HEK293T (cell line): ENCODE data around the gene IL17RE.

Source experiments
- ARNT ChIP-seq: fragments of 450-650 bp; IDR thresholded peaks from 2 replicates; pipeline ENCODE4 v1.6.1; 2017; ENCODE audit warnings: mild to moderate bottlenecking
- BHLHE40 ChIP-seq: fragments of 450-650 bp; IDR thresholded peaks from 2 replicates; pipeline ENCODE4 v1.6.1; 2016; ENCODE audit warnings: mild to moderate bottlenecking, moderate library complexity, borderline replicate concordance
- CTBP1 ChIP-seq: fragments of 450-650 bp; IDR thresholded peaks from 2 replicates; pipeline ENCODE4 v1.6.1; 2016; ENCODE audit warnings: borderline replicate concordance
- ELF4 ChIP-seq: fragments of 450-650 bp; IDR thresholded peaks from 2 replicates; pipeline ENCODE4 v1.6.1; 2017; ENCODE audit warnings: antibody characterized with exemption
- FOXA1 ChIP-seq: fragments of 450-650 bp; IDR thresholded peaks from 2 replicates; pipeline ENCODE4 v1.6.1; 2016; ENCODE audit warnings: mild to moderate bottlenecking
- FOXK2 ChIP-seq: fragments of 450-650 bp; IDR thresholded peaks from 2 replicates; pipeline ENCODE4 v1.6.1; 2016; ENCODE audit warnings: mild to moderate bottlenecking
- FOXM1 ChIP-seq: fragments of 450-650 bp; IDR thresholded peaks from 2 replicates; pipeline ENCODE4 v1.6.1; 2017; ENCODE audit warnings: mild to moderate bottlenecking, borderline replicate concordance
- LEF1 ChIP-seq: fragments of 450-650 bp; IDR thresholded peaks from 2 replicates; pipeline ENCODE4 v1.6.1; 2017; ENCODE audit warnings: mild to moderate bottlenecking, borderline replicate concordance
- SP1 ChIP-seq: fragments of 450-650 bp; IDR thresholded peaks from 2 replicates; pipeline ENCODE4 v1.6.1; 2017
- SUZ12 ChIP-seq: fragments of 450-650 bp; IDR thresholded peaks from 2 replicates; pipeline ENCODE4 v1.6.1; 2016; ENCODE audit warnings: mild to moderate bottlenecking
- TARDBP ChIP-seq: fragments of 450-650 bp; IDR thresholded peaks from 2 replicates; pipeline ENCODE4 v1.6.1; 2016
- ZNF384 ChIP-seq: fragments of 450-650 bp; IDR thresholded peaks from 2 replicates; pipeline ENCODE4 v1.6.1; 2016
- TF ChIP-seq, protein P1 (sequence below): fragments of 450-650 bp; IDR thresholded peaks from 2 replicates; pipeline ENCODE4 v1.6.1; 2016

DNA sequence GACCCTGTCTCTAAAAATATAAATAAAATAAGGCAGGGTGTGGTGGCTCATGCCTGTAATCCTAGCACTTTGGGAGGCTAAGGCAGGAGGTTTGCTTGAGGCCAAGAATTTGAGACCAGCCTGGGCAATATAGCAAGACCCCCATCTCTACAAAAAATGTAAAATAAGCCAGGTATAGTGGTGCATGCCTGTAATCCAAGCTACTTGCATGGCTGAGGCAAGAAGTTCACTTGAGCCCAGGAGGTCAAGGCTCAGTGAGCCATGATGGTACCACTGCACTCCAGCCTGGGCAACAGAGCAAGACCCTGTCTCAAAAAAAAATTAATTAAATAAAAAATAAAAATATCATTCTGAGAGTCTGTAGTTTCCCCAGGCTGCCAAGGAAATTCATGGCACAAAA lies 16.3 kb upstream of the IL17RE start:
- TF ChIP-seq ELF4 (no peak), SP1 (no peak), CTBP1 (no peak), FOXA1 (no peak), BHLHE40 (no peak), FOXK2 (no peak), ZNF384 (no peak), SUZ12 (no peak), LEF1 (no peak), TARDBP (no peak), FOXM1 (no peak), ARNT (no peak)
- TF ChIP-seq, protein P1, sequence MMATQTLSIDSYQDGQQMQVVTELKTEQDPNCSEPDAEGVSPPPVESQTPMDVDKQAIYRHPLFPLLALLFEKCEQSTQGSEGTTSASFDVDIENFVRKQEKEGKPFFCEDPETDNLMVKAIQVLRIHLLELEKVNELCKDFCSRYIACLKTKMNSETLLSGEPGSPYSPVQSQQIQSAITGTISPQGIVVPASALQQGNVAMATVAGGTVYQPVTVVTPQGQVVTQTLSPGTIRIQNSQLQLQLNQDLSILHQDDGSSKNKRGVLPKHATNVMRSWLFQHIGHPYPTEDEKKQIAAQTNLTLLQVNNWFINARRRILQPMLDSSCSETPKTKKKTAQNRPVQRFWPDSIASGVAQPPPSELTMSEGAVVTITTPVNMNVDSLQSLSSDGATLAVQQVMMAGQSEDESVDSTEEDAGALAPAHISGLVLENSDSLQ, result no peak
